GM11168 (cell line): ENCODE measurements around the gene PRAMEF13.
"Not testable (repeated sequence)": the region's sequence is repeated elsewhere in the genome, so short reads cannot be mapped to it uniquely, and the experiment has no call there.

ENCODE experiments used
- in situ Hi-C: fragments of 300-500 bp; cut with MboI; formaldehyde crosslinking; loops from one replicate; pipeline ENCODE4 v1.12.0; 2022; ENCODE audit warnings: low sequenced_read_pairs; ENCODE audit not compliant: unreplicated experiment

Gene PRAMEF13

GRCh38 chr1:13216619-13217018 lies 15.4 kb upstream of the PRAMEF13 start:
- in situ Hi-C loops: not testable (repeated sequence)

DNA sequence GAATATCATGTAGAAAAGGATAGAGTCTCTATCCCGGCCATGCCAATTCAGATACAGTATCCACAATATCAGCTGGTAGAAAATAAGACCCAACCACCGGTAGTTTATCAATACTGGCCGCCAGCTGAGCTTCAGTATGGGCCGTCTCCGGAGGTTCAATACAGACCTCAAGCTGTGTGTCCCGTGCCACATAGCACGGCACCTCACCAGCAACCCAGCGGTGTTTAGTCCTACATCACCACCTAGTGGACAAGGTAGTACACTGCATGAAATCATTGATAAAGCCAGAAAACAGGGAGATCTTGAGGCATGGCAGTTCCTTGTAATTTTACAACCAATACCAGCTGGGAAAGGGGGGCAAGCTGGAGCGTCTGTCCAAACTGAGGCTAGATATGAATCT lies 7.5 kb upstream of the PRAMEF13 start:
- in situ Hi-C loops: not testable (repeated sequence)

DNA sequence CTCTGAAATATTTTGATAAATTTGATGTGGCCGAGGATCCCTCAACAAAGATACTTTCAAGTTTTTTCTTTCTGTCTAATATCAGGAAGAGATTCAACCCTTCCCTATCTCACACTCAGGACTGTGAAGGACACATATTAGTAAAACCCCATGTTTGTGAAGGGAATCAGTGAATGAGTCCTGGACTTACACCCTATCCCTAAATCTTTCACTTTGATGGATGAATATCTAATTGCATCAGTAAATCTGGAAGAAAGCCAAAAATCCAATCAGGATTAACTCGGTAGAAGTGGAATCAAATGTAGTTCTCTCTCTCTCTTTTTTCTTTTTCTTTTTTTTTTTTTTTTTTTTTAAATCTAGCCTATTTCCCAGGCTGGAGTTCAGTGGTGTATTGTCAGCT lies 29.7 kb downstream of the PRAMEF13 start, which contains the start of gene PRAMEF9:
Gene PRAMEF9 (plus strand): TSS at position 301 of the 400 bp plus-strand sequence. CDS start 3,433 bp downstream, outside the sequence.
- in situ Hi-C loops: not testable (repeated sequence)

- in situ Hi-C loops: not testable (repeated sequence)
These were observed 35.7 kb downstream of the PRAMEF13 start, which contains the start of gene HNRNPCL4 for GRCh38 chr1:13165531-13165930. Gene HNRNPCL4 (minus strand): TSS chr1:13165631. CDS start chr1:13165467, 164 bp downstream.

DNA sequence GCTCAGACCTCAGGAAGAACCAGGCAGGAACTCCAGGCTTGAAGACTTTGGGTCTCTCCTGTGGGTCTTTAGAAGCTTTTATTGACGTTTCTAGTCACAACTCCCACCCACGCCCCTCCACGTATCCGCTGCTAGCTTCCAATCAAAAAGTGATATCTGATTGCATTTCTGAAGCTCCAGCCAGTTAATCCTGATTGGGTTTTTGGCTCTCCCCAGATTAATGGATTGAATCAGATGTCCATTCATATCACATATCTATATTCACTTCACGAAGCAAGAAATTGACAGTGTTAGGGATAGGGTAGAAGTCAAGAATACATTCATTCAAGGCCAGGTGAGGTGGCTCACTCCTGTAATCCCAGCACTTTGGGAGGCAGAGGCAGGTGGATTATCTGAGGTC lies 45.3 kb downstream of the PRAMEF13 start, which contains the start of gene PRAMEF26:
Gene PRAMEF26 (minus strand): TSS at position 101 of the 400 bp plus-strand sequence. CDS start 2,914 bp downstream, outside the sequence.
- in situ Hi-C loops: not testable (repeated sequence)
